Natural killer cell (primary cell): ENCODE results near the gene RFX7. TPM values are rescaled to one million over a fixed set of nuclear protein-coding genes. Genes with fewer than 3 reads are reported as not detected.
"Not testable (repeated sequence)": the region's sequence is repeated elsewhere in the genome, so short reads cannot be mapped to it uniquely, and the experiment has no call there.

Source experiments
- ATAC-seq, 3 donors: fragments of 150-1000 bp in 2 of 3; fragments of 200-7000 bp in 1 of 3; cut with Tn5 transposase; 1 replicate in 1 of 3; 2 replicates in 2 of 3; pipeline ENCODE4 v1.10.0; 2021; ENCODE audit warnings: mild to moderate bottlenecking in 2 of 3, moderate library complexity in 2 of 3
- DNase-seq, 2 donors: peaks; one replicate each; pipeline versions ENCODE4 v3.0.0 to v3.0.0-alpha.2; 2013 to 2021; ENCODE audit warnings: mixed read lengths in 1 of 2
- H3K27ac ChIP-seq: one replicate; pipeline ENCODE4 v1.5.1; 2013; ENCODE audit warnings: mild to moderate bottlenecking, low read length
- H3K27me3 ChIP-seq: one replicate; pipeline ENCODE4 v1.6.1; 2013; ENCODE audit warnings: low read length; ENCODE audit not compliant: control insufficient read depth, insufficient read depth
- H3K36me3 ChIP-seq: one replicate; pipeline ENCODE4 v1.6.1; 2013; ENCODE audit warnings: low read length; ENCODE audit not compliant: control insufficient read depth, insufficient read depth
- H3K4me1 ChIP-seq: one replicate; pipeline ENCODE4 v1.6.1; 2013; ENCODE audit warnings: low read length; ENCODE audit not compliant: control insufficient read depth, insufficient read depth
- H3K4me3 ChIP-seq: one replicate; pipeline ENCODE4 v1.5.1; 2013; ENCODE audit warnings: low read length
- H3K9me3 ChIP-seq: one replicate; pipeline ENCODE4 v1.6.1; 2013; ENCODE audit warnings: low read length; ENCODE audit not compliant: control insufficient read depth, insufficient read depth
- H3K27ac Mint-ChIP-seq, 2 donors: one replicate each; pipeline ENCODE4 v1.8.0; 2022; ENCODE audit warnings: mild to moderate bottlenecking in 2 of 2, mixed read lengths in 2 of 2, moderate library complexity in 1 of 2
- H3K27me3 Mint-ChIP-seq, 2 donors: one replicate each; pipeline ENCODE4 v1.8.0; 2022; ENCODE audit warnings: low read depth in 2 of 2, mixed read lengths in 2 of 2
- H3K36me3 Mint-ChIP-seq: one replicate; pipeline ENCODE4 v1.8.0; 2022; ENCODE audit warnings: mixed read lengths
- H3K4me1 Mint-ChIP-seq, 2 donors: one replicate each; pipeline ENCODE4 v1.8.0; 2022; ENCODE audit warnings: mixed read lengths in 2 of 2
- H3K4me3 Mint-ChIP-seq: one replicate; pipeline ENCODE4 v1.8.0; 2022; ENCODE audit warnings: mild to moderate bottlenecking, moderate library complexity, mixed read lengths
- H3K9me3 Mint-ChIP-seq, 2 donors: one replicate each; pipeline ENCODE4 v1.8.0; 2022; ENCODE audit warnings: mixed read lengths in 2 of 2
- CTCF ChIP-seq: fragments of 200-600 bp; IDR thresholded peaks from one replicate; pipeline ENCODE4 v1.8.0; 2022; ENCODE audit warnings: antibody characterized with exemption
- WGBS: methylation state at CpG from one replicate; pipeline ENCODE4 v1.1.7; 2013; ENCODE audit warnings: missing lambda C conversion rate; ENCODE audit not compliant: insufficient coverage; 5-methylcytosine and 5-hydroxymethylcytosine counted together
- intact Hi-C: fragments of 100-400 bp; cut with micrococcal nuclease; formaldehyde crosslinking; loops from one replicate; pipeline ENCODE4 v1.14.2; 2022
- total RNA-seq, 4 donors: library from RNA; stranded (reverse); fragments of 120-200 nt in 1 of 4; gene quantifications; one replicate each; pipeline versions ENCODE4 v1.2.3 to v1.2.4, GENCODE V29; 2013 to 2022

Gene RFX7
- total RNA-seq, 3 donors from 2014 or later (not counting 1 experiment from before 2014, with no cell fraction given): 25.0 to 37.4 (median 33.8) TPM

- Histone ChIP-seq H3K27me3 (peaks cover 2% of the 10 kb centered on the region), H3K4me1 (no peaks in the 10 kb centered on the region), H3K4me3 (no peak overlapping the region), H3K9me3 (peaks cover 9% of the 10 kb centered on the region), H3K27ac (no peak overlapping the region), H3K36me3 (no peaks in the 10 kb centered on the region)
- H3K27me3 Mint-ChIP-seq: peaks cover 8 to 25% of the 10 kb centered on the region in 2 donors
- DNase-seq (no peak), ATAC-seq (no peak)
- peaks cover 0 to 2% of the 10 kb centered on the region in 2 donors for H3K9me3 Mint-ChIP-seq
- no peaks in the 10 kb centered on the region for H3K4me1 Mint-ChIP-seq
- H3K4me3 Mint-ChIP-seq: no peak overlapping the region
- H3K27ac Mint-ChIP-seq: no peak overlapping the region
- intact Hi-C loops: no loop called here
- H3K36me3 Mint-ChIP-seq: no peaks in the 10 kb centered on the region
- 85% methylated on average over 3 of the region's 3 CpGs for WGBS
- TF ChIP-seq CTCF: no peak
Measured at GRCh38 chr15:56286213-56286612, 42.5 kb upstream of the RFX7 start.

DNA sequence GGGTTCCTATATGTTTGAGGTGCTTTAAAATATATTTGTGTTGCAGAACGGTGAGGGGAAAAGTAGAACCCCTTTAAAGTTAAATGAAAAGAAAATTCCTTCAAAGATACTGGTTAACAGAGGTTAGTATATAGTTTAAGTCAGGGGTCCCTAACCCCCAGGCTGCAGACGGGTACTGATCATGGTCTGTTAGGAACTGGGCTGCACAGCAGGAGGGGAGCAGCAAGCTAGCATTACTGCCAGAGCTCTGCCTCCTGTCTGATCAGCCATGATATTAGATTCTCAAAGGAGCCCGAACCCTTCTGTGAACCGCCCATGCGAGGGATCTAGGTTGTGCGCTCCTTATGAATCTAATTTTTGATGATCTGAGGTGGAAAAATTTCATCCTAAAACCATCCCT lies 37.5 kb upstream of the RFX7 start:
- H3K4me1 Mint-ChIP-seq: no peaks in the 10 kb centered on the region
- no peak overlapping the region for H3K27ac Mint-ChIP-seq

DNA sequence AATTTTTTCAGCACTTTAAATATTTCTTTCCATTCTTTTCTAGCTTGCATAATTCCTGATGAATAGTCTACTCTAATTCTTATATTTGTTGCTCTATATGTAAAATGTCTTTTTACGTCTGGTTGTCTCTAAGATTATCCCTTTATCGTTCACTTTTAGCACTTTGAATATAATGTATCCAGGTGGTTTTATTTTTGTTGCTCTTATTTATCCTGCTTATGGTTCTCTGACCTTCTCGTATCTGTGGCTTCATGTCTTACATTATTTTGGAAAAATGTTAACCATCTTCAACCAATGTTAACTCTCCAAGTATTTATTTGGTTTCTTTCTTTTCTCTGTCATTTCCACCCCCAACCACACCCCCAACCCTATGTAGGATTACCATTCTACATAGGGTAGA lies 30.0 kb upstream of the RFX7 start:
- Histone ChIP-seq H3K27ac (no peak overlapping the region), H3K4me1 (no peaks in the 10 kb centered on the region), H3K9me3 (no peaks in the 10 kb centered on the region), H3K36me3 (no peaks in the 10 kb centered on the region), H3K4me3 (no peak overlapping the region), H3K27me3 (peaks cover 2% of the 10 kb centered on the region)
- Mint-ChIP-seq H3K9me3 (peaks cover 4 to 8% of the 10 kb centered on the region in 2 donors), H3K4me3 (no peak overlapping the region), H3K27ac (no peak overlapping the region), H3K4me1 (no peaks in the 10 kb centered on the region), H3K27me3 (peaks cover 24 to 51% of the 10 kb centered on the region in 2 donors), H3K36me3 (peaks cover 16% of the 10 kb centered on the region)
- intact Hi-C loops: no loop called here
- 100% methylated on average over 1 of the region's 3 CpGs for WGBS
- no peak for TF ChIP-seq CTCF
- no peak for ATAC-seq
- DNase-seq: no peak

More for the DNA sequence above, 37.5 kb upstream of the RFX7 start:
- 95% methylated on average over 3 of the region's 6 CpGs for WGBS
- Histone ChIP-seq H3K27ac (no peak overlapping the region), H3K9me3 (no peaks in the 10 kb centered on the region), H3K4me3 (no peak overlapping the region), H3K27me3 (peaks cover 6% of the 10 kb centered on the region), H3K4me1 (no peaks in the 10 kb centered on the region), H3K36me3 (no peaks in the 10 kb centered on the region)
- intact Hi-C loops: no loop called here
- Mint-ChIP-seq H3K27me3 (peaks cover 8 to 43% of the 10 kb centered on the region in 2 donors), H3K9me3 (peaks cover 2 to 4% of the 10 kb centered on the region in 2 donors), H3K4me3 (no peak overlapping the region), H3K36me3 (peaks cover 8% of the 10 kb centered on the region)
- TF ChIP-seq CTCF: no peak
- no peak for DNase-seq
- no peak for ATAC-seq

DNA sequence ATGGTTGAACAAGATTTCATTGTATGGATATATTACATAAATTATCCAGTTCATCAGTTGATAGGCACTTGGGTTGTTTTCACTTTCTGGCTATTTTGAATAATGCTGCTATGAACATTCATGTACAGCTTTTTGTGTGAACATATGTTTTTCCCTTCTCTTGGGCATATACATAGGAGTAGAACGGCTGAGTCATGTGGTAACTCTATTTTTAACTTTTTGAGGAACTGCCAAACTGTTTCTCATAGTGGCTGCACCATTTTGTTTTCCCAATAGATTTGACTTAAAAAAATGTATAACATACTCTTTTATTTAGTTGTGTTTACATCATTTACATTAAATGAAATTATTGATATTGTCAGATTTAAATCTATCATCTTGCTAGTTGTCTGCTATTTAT lies 28.8 kb upstream of the RFX7 start:
- H3K27me3 ChIP-seq: no peaks in the 10 kb centered on the region
- H3K9me3 ChIP-seq: no peaks in the 10 kb centered on the region
- DNase-seq (no peak), ATAC-seq (no peak)
- Mint-ChIP-seq H3K27ac (no peak overlapping the region), H3K4me3 (no peak overlapping the region), H3K4me1 (no peaks in the 10 kb centered on the region), H3K36me3 (peaks cover 15% of the 10 kb centered on the region), H3K9me3 (peaks cover 0 to 10% of the 10 kb centered on the region in 2 donors), H3K27me3 (peaks cover 26 to 44% of the 10 kb centered on the region in 2 donors)
- no peaks in the 10 kb centered on the region for H3K4me1 ChIP-seq
- no peak overlapping the region for H3K4me3 ChIP-seq
- no peaks in the 10 kb centered on the region for H3K36me3 ChIP-seq
- intact Hi-C loops: no loop called here
- no CpG with 5 or more reads among the region's 1 CpG for WGBS
- H3K27ac ChIP-seq: no peak overlapping the region
- TF ChIP-seq CTCF: no peak

DNA sequence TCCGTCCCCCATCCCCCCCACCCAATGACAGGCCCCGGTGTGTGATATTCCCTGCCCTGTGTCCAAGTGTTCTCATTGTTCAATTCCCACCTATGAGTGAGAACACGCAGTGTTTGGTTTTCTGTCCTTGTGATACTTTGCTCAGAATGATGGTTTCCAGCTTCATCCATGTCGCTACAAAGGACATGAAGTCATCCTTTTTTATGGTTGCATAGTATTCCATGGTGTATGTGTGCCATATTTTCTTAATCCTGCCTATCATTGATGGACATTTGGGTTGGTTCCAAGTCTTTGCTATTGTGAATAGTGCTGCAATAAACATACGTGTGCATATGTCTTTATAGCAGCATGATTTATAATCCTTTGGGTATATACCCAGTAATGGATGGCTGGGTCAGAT lies 22.8 kb upstream of the RFX7 start:
- H3K27ac Mint-ChIP-seq, H3K27me3 ChIP-seq, ATAC-seq, H3K4me1 ChIP-seq, H3K4me3 Mint-ChIP-seq, DNase-seq, H3K9me3 Mint-ChIP-seq, H3K4me3 ChIP-seq, H3K9me3 ChIP-seq, H3K4me1 Mint-ChIP-seq, intact Hi-C loops, H3K36me3 Mint-ChIP-seq, H3K36me3 ChIP-seq, H3K27ac ChIP-seq: not testable (repeated sequence)
- 93% methylated on average over 4 of the region's 5 CpGs for WGBS
- peaks cover 10 to 31% of the 10 kb centered on the region in 2 donors for H3K27me3 Mint-ChIP-seq
